Sigmoid colon (tissue), 4 donors: ENCODE data around the gene NUCB1.

Experiments used
- CTCF ChIP-seq, 4 experiments: fragments of 450-650 bp in 3 of 4; fragments of 200-600 bp in 1 of 4; IDR thresholded peaks; one replicate each; pipeline ENCODE4 v1.5.1; 2016 to 2019; ENCODE audit warnings: antibody characterized with exemption in 4 of 4, mild to moderate bottlenecking in 3 of 4, moderate library complexity in 2 of 4
- POLR2A ChIP-seq, 2 donors: fragments of 450-650 bp; IDR thresholded peaks; one replicate each; pipeline ENCODE4 v1.6.1; 2016; ENCODE audit warnings: antibody characterized with exemption in 2 of 2, mild to moderate bottlenecking in 2 of 2, moderate library complexity in 2 of 2
- POLR2AphosphoS5 ChIP-seq, 4 donors: sonication (generic); formaldehyde crosslinking; IDR thresholded peaks; one replicate each; pipeline ENCODE4 v1.6.1; 2017; ENCODE audit warnings: antibody characterized with exemption in 4 of 4

- TF ChIP-seq CTCF (IDR thresholded peaks at IDR 0.05) = no peak
- no peak for TF ChIP-seq POLR2A (IDR thresholded peaks at IDR 0.05)
- TF ChIP-seq POLR2AphosphoS5 (IDR thresholded peaks at IDR 0.05) = no peak
These were observed 43.0 kb downstream of the NUCB1 start for GRCh38 chr19:48943081-48943480.
